NCI-H128 (cell line): ENCODE data around the gene SKIC8.
A peak's percentile ranks its signal among the peaks of the same experiment; 100 is the strongest.

Source experiments
- DNase-seq: peaks from one replicate; lab custom pipeline; 2025; ENCODE audit not compliant: unreplicated experiment; lab: John Stamatoyannopoulos, UW

The SKIC8 gene

DNA sequence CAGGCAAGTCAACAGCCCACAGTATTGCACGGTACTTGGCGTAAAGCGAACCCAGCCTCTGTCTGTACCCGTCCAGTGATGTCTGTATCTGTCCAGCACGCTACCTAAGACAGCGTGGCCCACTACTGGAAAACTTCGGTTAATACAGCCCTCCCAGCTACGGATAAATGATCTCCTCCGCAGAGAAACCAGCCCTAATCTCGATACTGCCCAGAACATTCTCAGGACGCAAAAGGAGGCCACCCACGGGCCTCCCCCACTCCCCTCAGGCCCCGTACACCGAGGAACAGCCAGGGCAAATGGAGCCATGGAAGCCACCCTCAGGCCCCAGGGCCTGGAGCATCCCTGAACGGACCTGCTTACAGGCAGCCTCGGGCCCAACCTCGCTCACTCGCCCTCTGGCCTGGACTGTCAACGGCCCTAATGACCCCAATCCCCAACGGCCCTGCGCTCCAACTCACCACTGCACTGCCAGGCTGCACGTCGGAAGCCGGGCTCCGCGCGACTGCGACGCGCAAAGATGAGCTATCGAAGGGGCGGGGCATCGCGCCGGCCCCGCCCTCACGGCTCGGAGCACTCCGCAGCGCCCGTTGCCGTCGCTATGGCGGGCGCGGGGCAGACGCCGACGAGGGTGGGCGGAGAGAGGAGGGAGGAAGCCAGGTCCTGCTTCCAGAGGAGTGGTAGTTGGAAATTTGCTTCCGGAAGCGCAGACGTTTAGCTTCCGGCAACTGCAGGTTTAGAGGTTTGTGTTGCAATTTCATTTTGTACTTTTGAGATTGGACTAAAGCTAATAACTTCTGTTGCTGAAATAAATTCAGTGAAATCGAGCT lies at the start of gene SKIC8:
TSS of gene SKIC8 (minus strand) at position 509 of the 830 bp plus-strand sequence. CDS start 3,923 bp downstream, outside the sequence.
- peak; percentile 64 for DNase-seq

DNA sequence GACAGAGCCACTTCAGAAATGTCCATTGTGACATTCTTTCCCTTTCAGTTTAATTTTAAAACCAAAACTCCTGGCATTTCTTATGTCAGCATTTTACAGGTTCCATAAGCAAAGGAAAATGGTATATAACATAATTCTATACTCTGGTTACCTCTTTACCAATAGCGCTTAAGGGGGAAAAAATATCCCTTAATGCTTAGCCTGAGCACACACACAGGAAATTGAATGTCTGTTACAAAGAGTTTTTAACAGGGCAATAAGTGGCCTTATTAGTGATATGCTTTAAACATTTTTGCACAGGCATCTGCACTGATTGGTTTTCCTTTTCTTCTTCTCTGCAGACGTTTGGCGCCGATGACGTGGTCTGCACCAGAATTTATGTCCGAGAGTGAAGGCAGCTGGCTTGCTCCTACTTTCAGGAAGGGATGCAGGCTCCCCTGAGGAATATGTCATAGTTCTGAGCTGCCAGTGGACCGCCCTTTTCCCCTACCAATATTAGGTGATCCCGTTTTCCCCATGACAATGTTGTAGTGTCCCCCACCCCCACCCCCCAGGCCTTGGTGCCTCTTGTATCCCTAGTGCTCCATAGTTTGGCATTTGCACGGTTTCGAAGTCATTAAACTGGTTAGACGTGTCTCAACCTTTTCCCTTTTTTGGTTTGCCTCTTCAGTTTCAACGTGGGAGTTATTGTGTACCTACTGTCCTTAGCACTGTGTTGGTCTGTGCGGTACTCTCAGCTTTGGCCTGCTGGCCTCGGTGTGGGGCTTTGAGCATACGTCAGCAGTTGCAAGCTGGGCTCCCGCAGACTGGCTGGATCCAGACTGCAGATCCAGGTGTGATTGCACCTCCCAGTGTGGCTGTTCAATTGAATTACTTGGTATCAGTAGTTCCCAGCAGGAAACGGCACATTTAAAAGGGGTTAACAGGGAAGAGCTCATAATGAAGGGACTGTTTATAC lies 48.5 kb upstream of the SKIC8 start:
- no peak for DNase-seq

DNA sequence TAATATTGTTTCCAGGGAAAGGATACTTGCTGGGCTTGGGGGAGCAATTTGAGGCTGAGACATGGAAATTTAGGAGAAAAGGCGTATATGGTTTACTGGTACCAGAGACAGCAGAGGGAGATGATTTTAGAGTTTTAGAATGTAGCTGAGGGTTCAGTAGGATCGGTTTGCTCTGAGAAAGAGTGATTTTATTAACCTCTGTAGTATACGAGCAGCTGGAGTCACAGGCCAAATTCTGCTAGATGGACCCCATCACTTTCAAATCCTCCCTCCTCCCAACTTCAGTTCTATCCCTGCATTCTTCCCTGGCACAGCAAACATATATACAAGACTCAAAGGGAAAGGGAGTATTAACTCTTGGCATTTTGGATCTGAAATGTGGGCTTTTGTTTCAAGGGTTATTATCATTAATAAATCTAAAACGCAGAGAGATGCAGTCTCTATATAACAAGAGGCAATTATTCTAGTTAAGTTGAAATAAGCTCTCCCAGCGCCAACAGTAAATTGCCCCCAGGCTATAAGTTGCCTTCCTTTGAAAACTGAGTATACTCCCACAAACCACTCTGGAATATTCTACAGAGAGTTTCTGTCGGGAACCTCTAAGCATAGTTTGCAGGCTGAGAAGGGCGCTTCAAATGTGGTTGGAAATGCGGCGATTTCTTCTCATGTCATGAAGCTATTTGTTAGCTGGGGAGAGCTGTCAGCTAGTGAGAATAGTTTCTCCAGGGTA lies 46.2 kb upstream of the SKIC8 start:
- DNase-seq, result no peak

DNA sequence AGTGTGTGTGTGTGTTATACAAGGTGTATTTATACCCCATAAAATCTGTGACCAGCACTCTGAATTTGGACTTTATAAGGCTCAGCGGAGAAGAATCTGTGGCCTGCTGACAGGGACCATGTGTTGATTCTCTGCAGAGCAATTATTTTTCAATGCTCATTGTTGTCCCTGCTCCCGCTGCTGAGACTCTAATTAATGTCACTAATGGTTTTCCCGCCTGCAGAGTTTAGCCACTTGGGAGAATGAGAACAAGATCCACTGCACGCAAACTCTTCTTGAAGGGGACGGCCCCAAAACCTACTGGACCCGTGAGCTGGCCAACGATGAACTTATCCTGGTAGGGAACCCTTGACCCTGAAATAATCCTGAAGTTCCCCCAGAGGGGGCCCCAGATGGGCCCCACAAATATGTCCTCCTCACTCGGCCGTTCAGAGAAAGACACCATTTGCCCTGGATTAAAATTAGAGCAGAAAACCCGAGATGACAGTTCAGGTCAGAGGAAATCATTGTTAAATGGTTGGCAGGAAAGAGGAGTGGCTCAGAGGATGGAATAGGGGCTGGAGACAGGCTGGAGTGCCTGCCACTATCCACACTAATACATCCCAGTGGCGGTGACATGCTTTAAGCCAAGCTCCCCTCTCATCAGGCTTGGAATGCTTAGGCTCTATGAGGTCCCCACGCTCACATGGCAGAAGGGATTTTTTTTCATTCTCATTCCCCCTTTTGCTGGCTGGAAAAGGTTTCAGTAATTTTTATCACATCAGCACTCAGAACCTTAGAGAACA lies 44.1 kb upstream of the SKIC8 start:
- no peak for DNase-seq

DNA sequence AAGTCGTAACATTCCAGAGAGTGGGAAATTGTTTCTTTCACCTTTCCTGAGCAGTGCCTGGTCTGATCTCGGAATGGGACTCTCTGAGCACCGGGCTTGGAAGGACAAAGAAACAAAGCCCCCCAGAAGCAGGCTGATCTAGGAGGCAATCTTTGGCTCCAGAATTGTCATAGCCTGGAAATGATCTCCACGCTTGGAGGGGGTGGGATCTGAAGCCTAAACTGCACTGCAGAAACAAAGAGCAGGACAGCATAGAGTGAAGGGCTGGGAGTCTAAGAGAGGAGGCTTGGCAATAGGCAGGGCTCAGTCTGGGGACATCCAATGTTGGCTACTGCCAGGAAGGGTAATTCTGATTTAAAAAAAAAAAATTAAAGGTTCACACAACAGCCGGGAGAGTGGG lies 42.6 kb upstream of the SKIC8 start:
- DNase-seq, result no peak

DNA sequence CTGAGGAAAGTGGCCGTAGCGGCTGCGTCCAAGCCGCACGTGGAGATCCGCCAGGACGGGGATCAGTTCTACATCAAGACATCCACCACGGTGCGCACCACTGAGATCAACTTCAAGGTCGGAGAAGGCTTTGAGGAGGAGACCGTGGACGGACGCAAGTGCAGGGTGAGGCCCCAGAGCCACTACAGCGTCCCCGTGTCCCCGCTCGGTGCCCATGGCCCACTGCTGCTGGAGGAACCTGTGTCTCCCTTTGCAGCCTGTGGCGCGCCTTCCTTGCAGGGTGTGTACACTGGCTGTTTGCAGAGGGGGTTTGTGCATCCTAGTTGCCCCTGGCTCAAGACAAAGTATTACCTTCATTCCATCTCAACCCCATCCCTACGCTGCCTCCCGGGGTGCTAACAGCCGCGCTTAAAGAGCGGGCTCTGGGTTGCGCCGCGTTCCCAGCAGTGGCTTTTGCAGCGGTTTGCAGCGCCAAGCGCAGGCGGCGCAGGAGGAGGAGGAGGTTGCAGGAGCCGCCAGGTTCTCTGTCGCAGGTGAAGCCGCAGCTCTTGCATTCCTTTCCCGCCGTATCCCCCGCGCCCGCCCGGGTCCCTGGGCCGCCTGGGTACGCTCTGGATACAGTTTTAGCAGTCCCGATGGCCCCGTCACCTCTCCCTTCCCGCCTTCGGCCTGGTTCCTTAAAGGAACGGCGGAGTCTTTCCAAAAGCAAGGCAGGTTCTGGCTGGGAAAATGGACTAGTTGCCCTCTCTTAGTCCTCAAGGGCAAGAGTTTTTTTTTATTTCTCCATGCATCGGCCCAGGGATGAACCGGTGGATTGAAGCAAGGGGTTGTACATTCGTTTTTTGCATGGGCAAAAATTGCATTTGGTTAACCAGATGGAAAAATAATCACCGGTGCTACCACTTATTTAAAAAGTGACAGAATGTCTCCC lies 41.9 kb upstream of the SKIC8 start:
- no peak for DNase-seq

DNA sequence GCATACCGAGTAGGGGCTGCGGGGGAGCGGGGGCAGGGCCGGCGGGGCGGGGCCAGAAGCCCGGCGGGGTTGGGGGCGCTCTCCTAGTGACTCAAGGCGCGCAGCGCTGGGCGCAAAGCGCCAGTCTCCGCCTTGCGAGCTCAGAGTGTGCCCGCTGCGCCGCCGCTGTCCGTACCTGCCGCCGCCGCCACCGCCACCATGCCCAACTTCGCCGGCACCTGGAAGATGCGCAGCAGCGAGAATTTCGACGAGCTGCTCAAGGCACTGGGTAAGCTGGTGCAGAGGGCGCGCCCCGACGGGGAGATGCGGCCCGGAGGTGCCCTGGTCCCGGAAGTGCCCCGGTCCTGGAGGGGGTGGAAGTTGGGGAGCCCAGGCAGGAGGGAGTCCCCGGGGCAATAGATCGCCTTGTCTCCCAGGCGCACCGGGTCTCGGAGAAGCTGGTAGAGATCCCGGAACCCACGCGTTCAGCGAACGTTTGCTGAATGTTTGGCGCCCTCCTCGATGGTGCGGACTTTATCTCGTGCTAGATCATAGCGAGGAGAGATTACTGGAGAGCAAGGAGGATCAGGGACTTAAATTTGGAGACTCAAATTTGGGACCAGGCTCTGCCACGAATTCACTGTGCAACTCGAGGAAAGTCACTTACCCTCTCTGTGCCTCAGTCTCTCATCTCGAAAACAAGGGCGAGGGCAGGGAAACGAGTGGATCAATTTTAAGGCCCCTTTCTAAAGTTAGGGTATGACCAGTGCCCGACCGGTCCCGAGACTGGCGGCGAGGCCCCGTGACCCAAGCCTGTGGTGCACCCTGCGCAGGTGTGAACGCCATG lies 41.0 kb upstream of the SKIC8 start, which contains the start of gene CRABP1:
TSS of gene CRABP1 (plus strand) at position 123 of the 826 bp plus-strand sequence. CDS start at position 199, 76 bp downstream.
- no peak for DNase-seq

DNA sequence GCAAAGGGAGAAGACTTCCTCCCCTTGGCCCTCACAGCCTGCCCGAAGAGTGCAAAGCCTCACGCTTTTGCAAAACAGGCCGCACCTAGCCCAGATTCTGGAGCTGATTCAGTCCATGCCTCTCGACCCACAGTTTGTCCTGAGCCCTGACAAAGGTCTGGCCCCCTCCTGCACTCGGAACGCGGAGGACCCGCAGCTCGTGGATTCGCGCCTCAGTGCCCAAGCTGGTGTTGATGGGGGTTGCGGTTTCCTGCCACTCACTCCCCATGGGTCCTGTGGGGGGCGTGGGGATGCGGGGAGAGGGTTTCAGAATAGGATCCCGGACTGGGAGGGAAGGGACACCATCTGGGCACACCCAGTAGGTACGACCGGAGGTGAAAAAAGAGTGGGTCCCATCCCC lies 40.1 kb upstream of the SKIC8 start:
- DNase-seq, result no peak

DNA sequence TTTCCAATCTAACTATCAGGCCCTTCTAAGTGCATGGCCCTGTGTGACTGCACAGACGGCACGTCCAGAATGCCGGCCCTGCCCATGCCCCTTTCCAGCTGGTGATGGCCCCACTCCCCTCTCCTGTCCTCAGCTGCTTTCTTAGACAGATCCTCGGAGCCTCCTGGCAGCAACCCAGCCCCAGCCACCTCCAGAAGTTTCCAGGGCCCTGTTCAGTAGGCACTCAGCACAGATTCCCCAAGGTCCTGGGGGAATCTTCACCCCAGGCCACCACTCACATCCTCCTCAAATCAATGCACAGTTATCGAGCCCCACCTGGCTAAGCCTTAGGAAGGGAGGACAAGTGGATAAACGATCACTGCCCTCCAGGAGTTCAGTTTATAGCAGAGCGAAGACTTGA lies 39.4 kb upstream of the SKIC8 start:
- no peak for DNase-seq

DNA sequence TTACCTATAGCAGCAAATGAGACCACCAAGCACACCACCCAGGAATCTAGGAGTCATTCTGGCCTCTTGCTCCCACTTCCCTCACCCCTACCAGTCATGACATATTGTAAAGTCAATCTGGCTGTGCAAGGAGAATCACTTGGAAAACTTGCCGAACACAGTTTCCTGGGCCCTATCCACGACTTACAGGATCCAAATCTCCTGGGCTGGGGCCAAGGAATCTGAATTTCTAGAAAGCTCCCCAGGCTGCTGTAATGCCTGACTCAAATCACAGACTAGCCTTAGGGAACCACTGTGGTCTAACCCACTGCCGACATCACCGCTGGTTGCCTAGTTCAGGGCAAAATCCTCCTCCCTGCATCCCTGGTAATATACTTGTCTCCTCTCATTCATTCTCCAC lies 36.6 kb upstream of the SKIC8 start:
- no peak for DNase-seq

DNA sequence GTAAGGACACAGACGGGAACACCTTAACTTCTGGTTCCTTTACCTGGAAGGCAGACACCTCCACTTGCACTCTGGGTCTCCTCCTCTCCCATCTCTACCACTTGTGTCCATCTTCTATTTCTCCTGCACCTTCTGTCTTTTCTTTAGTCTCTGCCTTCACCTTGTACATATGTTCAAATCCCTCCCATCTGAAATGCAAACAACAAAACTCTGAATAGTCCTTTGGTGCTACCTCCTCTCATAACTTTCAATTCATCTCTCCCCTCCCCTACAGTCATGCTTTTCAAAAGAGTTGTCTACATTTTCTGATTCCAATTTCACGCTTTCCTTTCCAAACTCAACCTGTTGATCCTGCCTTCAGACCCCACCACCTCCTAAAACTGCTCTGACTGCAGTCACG lies 35.4 kb upstream of the SKIC8 start:
- DNase-seq, result no peak

DNA sequence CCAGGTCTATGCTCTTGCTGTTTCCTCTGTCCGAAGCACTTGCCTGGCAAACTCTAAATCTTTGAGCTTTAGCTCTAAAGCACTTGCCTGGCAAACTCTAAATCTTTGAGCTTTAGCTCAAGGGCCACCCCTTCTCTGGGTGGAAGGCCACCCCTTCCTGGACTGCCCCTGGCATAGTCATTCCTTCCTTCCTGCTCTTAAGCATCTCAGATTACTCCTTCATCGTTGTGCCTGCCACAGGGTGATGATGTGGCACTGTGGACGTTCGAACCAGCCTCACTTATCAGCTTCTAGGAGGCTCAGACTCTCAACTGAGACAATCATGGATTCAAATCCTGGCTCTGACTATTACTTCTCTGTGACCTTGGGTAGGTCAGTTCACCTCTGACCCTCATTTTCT lies 30.2 kb upstream of the SKIC8 start:
- DNase-seq, result no peak

DNA sequence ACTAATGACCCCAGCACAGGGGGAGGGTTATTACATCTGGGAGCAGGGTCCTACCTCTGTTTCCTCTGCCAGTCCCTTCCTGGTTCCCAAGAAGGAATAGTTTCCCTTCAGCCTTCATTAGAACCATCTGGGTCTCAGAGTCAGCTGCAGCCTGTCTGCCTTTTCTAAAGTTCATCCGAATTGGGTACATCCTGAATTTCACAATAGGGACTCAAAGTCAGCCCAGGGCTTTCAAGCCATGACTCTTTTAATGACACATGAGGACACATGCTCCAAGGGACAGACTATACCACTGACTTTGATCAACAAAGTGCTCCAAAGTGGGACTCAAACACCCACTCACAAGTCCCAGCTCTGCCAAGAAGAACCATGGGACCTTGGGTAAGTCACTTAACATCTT lies 28.1 kb upstream of the SKIC8 start:
- no peak for DNase-seq

DNA sequence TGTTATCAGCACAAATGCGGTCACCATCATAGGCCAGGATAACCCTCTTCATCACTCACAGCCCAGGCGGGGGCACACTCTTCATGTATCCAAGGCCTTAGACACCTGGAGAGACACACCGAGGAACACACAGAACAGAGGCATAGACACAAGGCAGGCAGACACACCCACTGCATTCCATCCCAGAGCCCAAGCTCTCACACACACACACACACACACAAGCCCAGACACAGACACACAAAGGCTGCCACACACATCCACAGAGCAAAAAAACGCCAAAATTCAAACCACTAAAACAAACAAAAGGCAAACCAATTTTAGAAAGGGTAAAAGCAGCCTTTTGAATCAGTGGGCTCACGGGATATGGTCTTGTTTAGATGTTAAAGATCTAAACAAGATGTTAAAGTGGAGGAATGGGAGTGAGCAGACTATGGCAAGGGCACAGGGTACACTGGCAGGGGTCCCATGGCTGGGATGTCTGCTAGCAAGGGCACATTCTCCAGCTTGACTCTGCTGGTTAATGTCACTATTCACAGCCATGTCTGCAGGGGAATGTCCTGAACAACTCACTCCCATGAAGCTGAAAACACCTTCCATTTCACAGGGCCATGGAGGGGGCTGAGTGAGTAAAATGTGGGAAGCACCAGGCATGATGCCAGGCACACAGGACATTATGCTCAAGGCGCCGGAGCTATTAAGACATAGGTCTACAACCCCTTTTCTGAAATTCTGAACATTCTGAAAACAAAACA lies 25.9 kb upstream of the SKIC8 start:
- no peak for DNase-seq

DNA sequence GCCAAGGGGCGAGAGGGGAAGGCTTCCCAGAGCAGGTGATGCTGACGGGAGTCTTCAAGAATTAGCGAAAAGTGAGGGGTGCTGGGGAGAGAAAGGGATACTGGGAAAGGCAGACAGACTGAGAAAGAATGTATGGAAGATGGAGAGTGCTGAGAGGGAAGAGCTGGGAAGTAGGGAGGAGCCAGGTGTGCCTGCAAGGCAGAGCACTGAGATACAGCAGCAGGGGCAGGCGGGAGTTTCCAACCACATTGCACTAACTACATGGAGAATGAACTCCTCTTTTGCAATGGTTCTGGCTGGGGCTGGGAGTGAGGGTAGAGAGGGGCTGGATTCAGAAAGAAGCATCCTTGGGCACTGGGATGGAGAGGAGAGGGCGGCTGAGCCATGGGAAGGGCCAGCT lies 24.7 kb upstream of the SKIC8 start:
- DNase-seq, result no peak

DNA sequence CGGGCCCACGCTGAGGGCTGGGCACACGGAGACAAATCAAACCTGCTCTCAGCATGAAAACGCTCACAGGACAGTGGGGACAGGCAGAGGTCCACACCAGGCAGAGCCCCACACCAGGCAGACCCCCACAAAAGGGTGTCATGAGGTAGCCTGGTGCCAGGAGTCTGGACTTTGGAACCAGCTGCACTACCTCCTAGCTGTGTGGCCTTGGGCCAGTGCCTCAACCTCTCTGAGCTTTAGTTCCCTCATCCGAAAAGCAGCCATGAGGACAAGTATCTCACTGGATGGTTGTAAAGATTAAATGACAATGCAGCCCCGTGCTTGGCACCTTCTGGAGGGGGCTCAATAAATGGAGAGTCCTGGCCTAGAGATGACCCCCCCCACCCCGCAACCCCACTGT lies 24.3 kb upstream of the SKIC8 start:
- no peak for DNase-seq

DNA sequence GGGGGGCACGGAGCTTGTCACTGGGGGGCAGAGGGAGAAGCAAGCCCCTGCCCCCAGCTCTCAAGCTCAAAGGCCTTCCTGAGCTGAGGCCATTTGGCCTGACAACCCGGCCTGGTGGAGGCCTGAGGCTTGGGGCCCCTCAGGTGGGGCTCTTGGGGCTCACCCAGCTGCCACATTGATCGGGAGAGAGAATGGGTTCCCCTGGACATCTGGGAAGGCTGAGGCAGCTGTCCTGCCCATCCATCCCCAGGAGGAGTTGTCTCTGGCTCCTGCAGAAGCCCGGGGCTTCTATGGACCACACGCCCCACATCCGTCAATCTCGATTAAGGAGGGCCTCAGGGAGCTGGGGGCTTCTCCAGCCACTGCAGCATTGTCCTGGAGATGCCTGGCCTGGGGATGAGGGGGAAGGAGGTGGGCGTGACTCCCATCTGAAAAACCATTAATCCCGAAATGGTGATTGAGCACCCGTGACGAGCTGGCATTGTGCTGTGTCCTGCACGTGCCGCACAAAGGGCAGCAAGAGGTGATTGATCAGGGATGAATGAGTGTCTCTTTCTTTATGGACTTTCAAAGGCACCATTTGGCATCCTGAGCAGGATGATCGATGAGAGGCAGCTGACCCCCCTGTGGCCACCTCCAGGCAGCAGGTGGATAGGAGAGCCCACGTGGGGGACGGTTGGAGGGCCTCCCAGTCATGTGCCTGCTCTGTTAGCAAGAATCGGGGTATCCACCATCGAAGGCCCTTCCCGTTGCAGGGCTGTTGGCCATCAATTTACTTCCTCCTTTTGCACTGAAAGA lies 23.5 kb upstream of the SKIC8 start:
- no peak for DNase-seq
